Measurements from ENCODE around the gene SIM2. TPM values are rescaled to one million over a fixed set of nuclear protein-coding genes. Genes with fewer than 3 reads are reported as not detected.

SIM2 gene
- total and polyA plus RNA-seq, 12 donors = 0.01 to 0.16 (median 0.15) TPM; not detected in 9

- H3K4me3 ChIP-seq = no peak overlapping the region
- no peaks in the 10 kb centered on the region for H3K4me1 ChIP-seq
- intact Hi-C loops (cut with DNase I) = no loop called here
- H3K27ac ChIP-seq = no peak overlapping the region
- TF ChIP-seq CTCF (IDR thresholded peaks at IDR 0.05) = no peak
- H3K9me3 ChIP-seq = peaks cover 0 to 32% (median 12%) of the 10 kb centered on the region in 11 donors
- ATAC-seq = no peak
- WGBS, 2 donors = 93 to 97% methylated on average over 2 of the region's 2 CpGs
- no peak for DNase-seq
- peaks cover 0 to 54% (median 25%) of the 10 kb centered on the region in 7 donors for H3K27me3 ChIP-seq
- H3K36me3 ChIP-seq = no peaks in the 10 kb centered on the region
Observed at GRCh38 chr21:36678538-36678937, 20.4 kb upstream of the SIM2 start.

DNA sequence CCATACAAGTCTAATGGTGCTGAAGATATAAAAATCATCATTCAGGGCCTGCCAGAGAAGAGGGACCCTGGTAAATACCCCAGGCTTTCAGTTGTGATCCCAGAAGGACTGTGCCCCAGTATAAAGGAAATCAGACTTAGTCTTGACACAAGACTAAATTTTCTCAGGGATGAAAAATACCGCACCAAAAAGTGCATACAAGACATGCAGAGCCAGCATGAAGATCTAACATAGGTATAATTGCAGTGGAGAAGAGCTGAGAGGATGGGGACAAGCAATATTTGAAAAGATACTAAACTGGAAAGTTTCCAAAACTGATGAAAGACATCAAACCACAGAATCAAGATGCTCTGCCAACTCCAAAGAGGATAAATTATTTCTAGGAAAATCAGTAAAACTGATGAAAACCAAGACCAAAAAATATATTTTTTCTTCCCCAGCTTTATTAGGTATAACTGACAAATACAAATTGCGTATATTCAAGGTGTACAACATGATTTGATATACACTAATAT, 17.7 kb upstream of the SIM2 start:
- 89 to 95% methylated on average over 2 of the region's 2 CpGs for WGBS, 2 donors
- Histone ChIP-seq H3K9me3 (peaks cover 0 to 32% (median 12%) of the 10 kb centered on the region in 11 donors), H3K4me3 (no peak overlapping the region), H3K27ac (no peak overlapping the region), H3K27me3 (peaks cover 0 to 75% (median 34%) of the 10 kb centered on the region in 7 donors), H3K36me3 (no peaks in the 10 kb centered on the region), H3K4me1 (peaks cover 0 to 12% (median 0%) of the 10 kb centered on the region in 9 donors)
- intact Hi-C loops (cut with DNase I) = no loop called here
- DNase-seq (no peak), ATAC-seq (no peak)
- TF ChIP-seq CTCF (IDR thresholded peaks at IDR 0.05) = no peak

DNA sequence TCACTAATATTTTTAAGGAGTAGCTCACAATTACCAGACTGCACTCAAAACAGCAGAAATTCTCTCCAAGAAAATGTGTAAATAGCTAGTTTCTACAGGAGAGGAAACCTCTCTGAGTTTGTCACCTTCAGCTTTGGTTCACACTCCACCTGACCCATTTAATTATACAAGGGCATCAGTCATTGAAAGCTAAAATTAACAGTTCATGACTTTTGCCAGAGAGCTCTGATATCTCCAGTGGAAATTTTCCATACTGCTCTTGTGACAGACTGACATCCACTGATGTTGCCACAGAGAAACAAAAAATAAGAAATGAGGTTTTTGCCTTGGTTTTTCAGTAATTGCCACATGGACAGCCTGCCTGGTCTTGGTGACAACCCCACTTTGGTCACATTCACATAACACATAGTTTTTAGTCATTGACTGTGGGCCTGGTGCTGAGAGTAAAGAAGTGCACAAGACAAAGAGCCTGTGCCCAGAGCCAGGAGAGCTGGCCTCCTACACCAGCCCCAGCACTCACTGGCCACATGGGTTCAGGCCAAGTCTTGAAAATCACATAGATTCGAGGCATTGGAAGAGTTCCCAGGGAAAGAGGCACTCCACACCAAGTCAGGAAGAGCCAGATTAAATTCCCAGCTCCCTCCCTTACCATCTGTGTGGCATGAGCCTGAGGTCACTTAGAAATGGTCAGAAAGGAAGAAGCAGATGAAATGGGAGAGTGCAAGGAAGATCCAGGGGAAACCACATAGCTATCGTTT, 13.8 kb upstream of the SIM2 start:
- no peaks in the 10 kb centered on the region for H3K36me3 ChIP-seq
- peak; percentile 58 to 94 (median 87) for ATAC-seq
- H3K4me3 ChIP-seq = no peak overlapping the region
- DNase-seq = peak in 1 of 2 donors; percentile 32
- peaks cover 0 to 85% (median 51%) of the 10 kb centered on the region in 7 donors for H3K27me3 ChIP-seq
- WGBS, 2 donors = 19 to 26% methylated on average over 2 of the region's 2 CpGs
- intact Hi-C loops (cut with DNase I) = no loop called here
- peaks cover 0 to 21% (median 0%) of the 10 kb centered on the region in 9 donors for H3K4me1 ChIP-seq
- H3K27ac ChIP-seq = peak overlapping the region in 9 of 10 donors; percentile 17 to 85 (median 74)
- no peak for TF ChIP-seq CTCF (IDR thresholded peaks at IDR 0.05)
- H3K9me3 ChIP-seq = peaks cover 0 to 26% (median 12%) of the 10 kb centered on the region in 11 donors

DNA sequence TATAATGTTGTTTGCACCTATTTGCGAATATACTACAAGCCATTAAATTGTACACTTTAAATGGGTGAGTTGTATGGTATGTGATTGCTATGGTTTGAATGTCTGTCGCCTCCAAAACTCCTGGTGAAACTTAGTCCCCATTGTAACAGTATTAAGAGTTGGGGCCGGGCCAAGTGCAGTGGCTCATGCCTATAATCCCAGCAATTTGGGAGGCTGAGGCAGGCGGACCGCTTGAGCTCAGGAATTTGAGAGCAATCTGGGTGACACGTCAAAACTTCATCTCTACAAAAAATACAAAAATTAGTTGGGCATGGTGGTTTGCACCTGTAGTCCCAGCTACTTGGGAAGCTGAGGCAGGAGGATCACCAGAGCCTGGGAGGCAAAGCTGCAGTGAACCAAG, 12.0 kb upstream of the SIM2 start:
- intact Hi-C loops (cut with DNase I) = no loop called here
- WGBS, 2 donors = 89 to 93% methylated on average over 6 of the region's 6 CpGs

More for the DNA sequence above, 12.0 kb upstream of the SIM2 start:
- TF ChIP-seq CTCF (IDR thresholded peaks at IDR 0.05) = no peak
- Histone ChIP-seq H3K9me3 (peaks cover 0 to 8% (median 0%) of the 10 kb centered on the region in 11 donors), H3K4me3 (no peak overlapping the region), H3K27me3 (peaks cover 0 to 90% (median 65%) of the 10 kb centered on the region in 7 donors), H3K4me1 (peaks cover 0 to 21% (median 0%) of the 10 kb centered on the region in 9 donors), H3K36me3 (no peaks in the 10 kb centered on the region), H3K27ac (no peak overlapping the region)
- ATAC-seq (no peak), DNase-seq (no peak)

Data from heart right ventricle (tissue), 16 donors.